H9 (cell line): ENCODE results near the gene TMEM209. TPM values are rescaled to one million over a fixed set of nuclear protein-coding genes. Genes with fewer than 3 reads are reported as not detected.

Source experiments
- DNase-seq: peaks from one replicate; pipeline ENCODE4 v3.0.0-alpha.2; 2017
- H2AFZ ChIP-seq: one replicate; pipeline ENCODE4 v1.6.1; 2013; ENCODE audit warnings: mild to moderate bottlenecking, low read length, control low read depth, moderate library complexity
- H2AK5ac ChIP-seq: 2 replicates; pipeline ENCODE4 v1.6.1; 2013; ENCODE audit warnings: low read length, control low read depth, mixed read lengths; ENCODE audit not compliant: insufficient read length
- H2BK120ac ChIP-seq: one replicate; pipeline ENCODE4 v1.6.1; 2013; ENCODE audit warnings: low read depth, mild to moderate bottlenecking, low read length, control low read depth, inconsistent platforms; ENCODE audit not compliant: poor library complexity, severe bottlenecking
- H2BK12ac ChIP-seq: 2 replicates; pipeline ENCODE4 v1.6.1; 2013; ENCODE audit warnings: low read length, control low read depth, mixed read lengths, low read depth; ENCODE audit not compliant: insufficient read length
- H2BK15ac ChIP-seq: 2 replicates; pipeline ENCODE4 v1.6.1; 2013; ENCODE audit warnings: low read depth, low read length, control low read depth
- H2BK20ac ChIP-seq: one replicate; pipeline ENCODE4 v1.6.1; 2013; ENCODE audit warnings: low read depth, mild to moderate bottlenecking, low read length, control low read depth, inconsistent platforms; ENCODE audit not compliant: poor library complexity, severe bottlenecking
- H2BK5ac ChIP-seq: 2 replicates; pipeline ENCODE4 v1.6.1; 2013; ENCODE audit warnings: low read length, control low read depth, mixed read lengths; ENCODE audit not compliant: insufficient read length
- H3K14ac ChIP-seq: 2 replicates; pipeline ENCODE4 v1.6.1; 2013; ENCODE audit warnings: low read length, control low read depth; ENCODE audit not compliant: insufficient read depth
- H3K18ac ChIP-seq: 2 replicates; pipeline ENCODE4 v1.6.1; 2013; ENCODE audit warnings: low read depth, mild to moderate bottlenecking, mixed read lengths, low read length, control low read depth; ENCODE audit not compliant: insufficient read length
- H3K23ac ChIP-seq: 2 replicates; pipeline ENCODE4 v1.6.1; 2013; ENCODE audit warnings: low read length, control low read depth, mixed read lengths, low read depth; ENCODE audit not compliant: insufficient read length
- H3K23me2 ChIP-seq: 2 replicates; pipeline ENCODE4 v1.6.1; 2013; ENCODE audit warnings: low read depth, mild to moderate bottlenecking, mixed read lengths, low read length, control low read depth; ENCODE audit not compliant: insufficient read length, poor library complexity, severe bottlenecking
- H3K27ac ChIP-seq: 2 replicates; pipeline ENCODE4 v1.5.1; 2013; ENCODE audit warnings: low read length, control low read depth, mixed read lengths, low read depth; ENCODE audit not compliant: insufficient read length
- H3K27me3 ChIP-seq: 2 replicates; pipeline ENCODE4 v1.6.1; 2013; ENCODE audit warnings: low read length, control low read depth, inconsistent platforms; ENCODE audit not compliant: insufficient read depth
- H3K4ac ChIP-seq: 2 replicates; pipeline ENCODE4 v1.6.1; 2013; ENCODE audit warnings: low read depth, mild to moderate bottlenecking, control low read depth, inconsistent platforms, low read length, moderate library complexity
- H3K4me1 ChIP-seq: 2 replicates; pipeline ENCODE4 v1.6.1; 2013; ENCODE audit warnings: low read length, control low read depth, inconsistent platforms; ENCODE audit not compliant: insufficient read depth
- H3K4me2 ChIP-seq: 2 replicates; pipeline ENCODE4 v1.6.1; 2013; ENCODE audit warnings: low read length, control low read depth, mixed read lengths; ENCODE audit not compliant: insufficient read length, insufficient read depth
- H3K56ac ChIP-seq: 2 replicates; pipeline ENCODE4 v1.6.1; 2013; ENCODE audit warnings: low read depth, mild to moderate bottlenecking, mixed read lengths, low read length, control low read depth; ENCODE audit not compliant: insufficient read length
- H3K79me1 ChIP-seq: 2 replicates; pipeline ENCODE4 v1.6.1; 2013; ENCODE audit warnings: low read depth, mild to moderate bottlenecking, moderate library complexity, low read length, control low read depth, inconsistent platforms; ENCODE audit not compliant: insufficient read depth, poor library complexity, severe bottlenecking
- H3K79me2 ChIP-seq: 2 replicates; pipeline ENCODE4 v1.6.1; 2013; ENCODE audit warnings: low read length, control low read depth, inconsistent platforms; ENCODE audit not compliant: insufficient read depth
- H3K9ac ChIP-seq: 2 replicates; pipeline ENCODE4 v1.6.1; 2013; ENCODE audit warnings: low read length, control low read depth, mixed read lengths; ENCODE audit not compliant: insufficient read length; ENCODE audit errors: extremely low read depth
- H3K9me3 ChIP-seq: one replicate; pipeline ENCODE4 v1.6.1; 2013; ENCODE audit warnings: low read depth, low read length, inconsistent platforms; ENCODE audit not compliant: control insufficient read depth
- H3T11ph ChIP-seq: one replicate; pipeline ENCODE4 v1.6.1; 2013; ENCODE audit warnings: mild to moderate bottlenecking, low read length, control low read depth, inconsistent platforms
- H4K20me1 ChIP-seq: one replicate; pipeline ENCODE4 v1.6.1; 2013; ENCODE audit not compliant: control insufficient read depth, insufficient read length, insufficient read depth
- H4K5ac ChIP-seq: 2 replicates; pipeline ENCODE4 v1.6.1; 2013; ENCODE audit warnings: low read depth, mild to moderate bottlenecking, mixed read lengths, low read length, control low read depth; ENCODE audit not compliant: insufficient read length
- H4K8ac ChIP-seq: replicated peaks from 2 replicates; pipeline ENCODE4 v1.6.1; 2013; ENCODE audit warnings: low read length, control low read depth, mixed read lengths, low read depth; ENCODE audit not compliant: insufficient read length
- H4K91ac ChIP-seq: 2 replicates; pipeline ENCODE4 v1.6.1; 2013; ENCODE audit warnings: low read depth, mild to moderate bottlenecking, moderate library complexity, mixed read lengths, low read length, control low read depth; ENCODE audit not compliant: insufficient read length
- H3K27ac Mint-ChIP-seq, 3 experiments: 2 replicates in 2 of 3; 3 replicates in 1 of 3; pipeline ENCODE4 v1.8.0; 2020 to 2021; ENCODE audit warnings: mixed read lengths in 3 of 3, mild to moderate bottlenecking in 1 of 3, moderate library complexity in 1 of 3
- H3K27me3 Mint-ChIP-seq: 2 replicates; pipeline ENCODE4 v1.8.0; 2021; ENCODE audit warnings: low read depth, mild to moderate bottlenecking, moderate library complexity, mixed read lengths
- H3K36me3 Mint-ChIP-seq, 3 experiments: 2 replicates in 2 of 3; 3 replicates in 1 of 3; pipeline ENCODE4 v1.8.0; 2020 to 2021; ENCODE audit warnings: low read depth in 3 of 3, mixed read lengths in 3 of 3; ENCODE audit not compliant: insufficient read depth in 1 of 3
- H3K4me1 Mint-ChIP-seq, 2 experiments: 2 replicates each; pipeline ENCODE4 v1.8.0; 2020; ENCODE audit warnings: mixed read lengths in 2 of 2
- H3K4me3 Mint-ChIP-seq, 2 experiments: 2 replicates in 1 of 2; 3 replicates in 1 of 2; pipeline ENCODE4 v1.8.0; 2020 to 2021; ENCODE audit warnings: mild to moderate bottlenecking in 2 of 2, mixed read lengths in 2 of 2, moderate library complexity in 1 of 2
- H3K9me3 Mint-ChIP-seq, 2 experiments: 2 replicates in 1 of 2; 3 replicates in 1 of 2; pipeline ENCODE4 v1.8.0; 2020; ENCODE audit warnings: mild to moderate bottlenecking in 2 of 2, mixed read lengths in 2 of 2, moderate library complexity in 1 of 2
- WGBS: extraction: QIAGEN DNeasy Blood & Tissue Kit; methylation state at CpG from one replicate; pipeline ENCODE4 v1.1.7; 2013; ENCODE audit warnings: missing lambda C conversion rate, low lambda C conversion rate, mixed read lengths; ENCODE audit not compliant: insufficient read length; ENCODE audit errors: extremely low coverage; 5-methylcytosine and 5-hydroxymethylcytosine counted together
- total RNA-seq: library from RNA; stranded (reverse); gene quantifications from 2 replicates; pipeline ENCODE4 v1.2.1, GENCODE V29; 2021
- TF ChIP-seq, protein P1 (sequence below): fragments of 200-600 bp; sonication (generic); conservative IDR thresholded peaks from 3 replicates; pipeline ENCODE4 v1.8.0; 2021; ENCODE audit warnings: antibody characterized with exemption, mild to moderate bottlenecking

The TMEM209 gene
- total RNA-seq, 1 experiment from 2014 or later, result 30.8 TPM

DNA sequence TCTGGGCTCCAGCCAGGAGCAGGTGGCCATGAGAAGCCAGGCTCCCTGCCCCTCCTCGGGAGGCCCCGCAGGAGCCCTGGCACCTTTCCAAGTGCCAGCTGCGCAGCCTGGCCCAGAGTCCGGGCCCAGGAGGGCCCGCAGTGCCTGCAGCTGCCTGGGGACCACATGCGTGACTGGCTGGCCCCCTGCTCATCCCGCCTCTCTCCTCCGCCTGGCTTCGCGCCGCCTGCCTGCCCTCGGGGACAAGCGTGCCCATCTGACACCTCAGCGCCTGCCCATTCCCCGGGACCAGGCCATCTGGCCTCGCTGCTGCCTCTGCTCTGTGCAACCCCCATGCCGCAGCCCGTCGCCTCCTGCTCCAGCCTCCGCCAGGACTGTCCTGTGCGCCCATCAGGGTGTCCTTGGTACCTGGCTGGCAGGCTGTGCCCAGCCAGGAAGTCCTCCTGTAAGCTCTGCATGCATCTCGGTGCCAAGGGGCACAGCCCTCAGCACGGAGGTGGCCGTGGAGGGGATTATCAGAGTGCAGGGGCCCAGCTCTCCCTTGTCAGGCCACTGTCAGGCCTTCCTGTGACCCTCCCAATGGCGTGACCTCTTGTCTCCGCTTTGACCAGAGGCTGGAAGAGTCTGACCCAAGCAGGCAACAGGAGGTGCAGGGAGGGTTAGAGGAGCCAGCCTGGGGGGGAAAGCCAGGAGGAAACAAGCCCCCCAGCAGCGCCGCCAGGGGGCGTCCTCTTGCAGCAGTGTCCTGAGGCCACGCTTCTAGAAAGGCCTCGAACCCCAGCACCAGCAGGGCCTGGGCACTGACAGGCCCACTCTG, 50.5 kb downstream of the TMEM209 start:
- no peaks in the 10 kb centered on the region for H3K4me1 ChIP-seq
- no peak overlapping the region for H3K4me2 ChIP-seq
- no peak overlapping the region for H2BK120ac ChIP-seq
- H2AFZ ChIP-seq, result no peak overlapping the region
- Mint-ChIP-seq H3K36me3 (peaks cover 12 to 27% (median 22%) of the 10 kb centered on the region in 3 experiments), H3K27ac (no peak overlapping the region), H3K9me3 (peaks cover 4 to 5% of the 10 kb centered on the region in 2 experiments; a peak in 3 of 5 replicates), H3K4me1 (peaks cover 3% of the 10 kb centered on the region in 2 experiments; a peak in 3 of 4 replicates), H3K4me3 (no peak overlapping the region), H3K27me3 (no peaks in the 10 kb centered on the region)
- no peak overlapping the region for H3K4ac ChIP-seq
- no peaks in the 10 kb centered on the region for H3K27me3 ChIP-seq
- no peak overlapping the region for H3K18ac ChIP-seq
- H3K14ac ChIP-seq, result no peak overlapping the region
- no peak overlapping the region for H2BK12ac ChIP-seq
- DNase-seq, result peak; percentile 76
- no peak overlapping the region for H3K27ac ChIP-seq
- H4K8ac ChIP-seq, result no peak overlapping the region
- TF ChIP-seq, protein P1, sequence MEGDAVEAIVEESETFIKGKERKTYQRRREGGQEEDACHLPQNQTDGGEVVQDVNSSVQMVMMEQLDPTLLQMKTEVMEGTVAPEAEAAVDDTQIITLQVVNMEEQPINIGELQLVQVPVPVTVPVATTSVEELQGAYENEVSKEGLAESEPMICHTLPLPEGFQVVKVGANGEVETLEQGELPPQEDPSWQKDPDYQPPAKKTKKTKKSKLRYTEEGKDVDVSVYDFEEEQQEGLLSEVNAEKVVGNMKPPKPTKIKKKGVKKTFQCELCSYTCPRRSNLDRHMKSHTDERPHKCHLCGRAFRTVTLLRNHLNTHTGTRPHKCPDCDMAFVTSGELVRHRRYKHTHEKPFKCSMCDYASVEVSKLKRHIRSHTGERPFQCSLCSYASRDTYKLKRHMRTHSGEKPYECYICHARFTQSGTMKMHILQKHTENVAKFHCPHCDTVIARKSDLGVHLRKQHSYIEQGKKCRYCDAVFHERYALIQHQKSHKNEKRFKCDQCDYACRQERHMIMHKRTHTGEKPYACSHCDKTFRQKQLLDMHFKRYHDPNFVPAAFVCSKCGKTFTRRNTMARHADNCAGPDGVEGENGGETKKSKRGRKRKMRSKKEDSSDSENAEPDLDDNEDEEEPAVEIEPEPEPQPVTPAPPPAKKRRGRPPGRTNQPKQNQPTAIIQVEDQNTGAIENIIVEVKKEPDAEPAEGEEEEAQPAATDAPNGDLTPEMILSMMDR, result peak; percentile 85
- H3K56ac ChIP-seq, result no peak overlapping the region
- H3K23me2 ChIP-seq, result no peaks in the 10 kb centered on the region
- H3K79me2 ChIP-seq, result no peaks in the 10 kb centered on the region
- no peak overlapping the region for H3K23ac ChIP-seq
- H3K9ac ChIP-seq, result no peak overlapping the region
- H3K79me1 ChIP-seq, result no peaks in the 10 kb centered on the region
- no peak overlapping the region for H2BK15ac ChIP-seq
- H4K20me1 ChIP-seq, result no peaks in the 10 kb centered on the region
- H2BK20ac ChIP-seq, result no peak overlapping the region
- WGBS, result no CpG with 5 or more reads among the region's 31 CpGs
- no peak overlapping the region for H3T11ph ChIP-seq
- H2AK5ac ChIP-seq, result no peak overlapping the region
- no peak overlapping the region for H4K5ac ChIP-seq
- no peak overlapping the region for H4K91ac ChIP-seq
- no peak overlapping the region for H2BK5ac ChIP-seq
- H3K9me3 ChIP-seq, result no peaks in the 10 kb centered on the region
